ENCODE measurements around the gene NOL9.

- TF ChIP-seq CTCF (IDR thresholded peaks at IDR 0.05) (no peak), POLR2A (IDR thresholded peaks at IDR 0.05) (no peak)
Observed at GRCh38 chr1:6580593-6581409, 26.5 kb upstream of the NOL9 start.
